Measurements from ENCODE around the gene TMTC2.

GRCh38 chr12:83141460-83141994 is 454.8 kb downstream of the TMTC2 start:
- TF ChIP-seq CTCF (IDR thresholded peaks at IDR 0.05; ENCODE audit: poor library complexity) (no peak), EZH2 (IDR thresholded peaks at IDR 0.05; ENCODE audit: borderline replicate concordance) (no peak)

All from hepatocyte (in vitro differentiated cells).